ENCODE measurements around the gene GYPC.
"Not testable (repeated sequence)": the region's sequence is repeated elsewhere in the genome, so short reads cannot be mapped to it uniquely, and the experiment has no call there.

Gene GYPC

DNA sequence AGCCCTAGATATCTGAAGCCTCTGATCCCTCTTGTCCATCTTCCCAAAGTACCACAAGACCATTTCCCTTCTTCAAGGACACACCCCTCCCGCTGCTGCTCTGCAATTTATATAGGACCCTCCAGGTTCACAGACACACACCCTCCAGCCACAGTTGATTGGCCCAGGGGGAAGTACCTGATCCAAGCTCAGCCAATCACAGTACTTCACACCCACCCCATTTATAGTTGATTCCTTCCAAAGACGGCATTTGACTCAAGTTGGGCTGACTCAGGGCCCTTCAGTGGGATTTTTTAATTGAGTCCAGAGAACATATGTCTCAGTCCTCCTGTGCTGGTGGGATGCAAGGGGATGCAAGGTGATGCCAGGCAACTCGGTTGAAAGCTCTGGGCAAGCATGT lies 59.2 kb downstream of the GYPC start:
- in situ Hi-C loops (cut with HindIII; ENCODE audit: low pct_ligation_motif_present, low sequenced_read_pairs) = no loop called here
- no peak overlapping the region for H3K27ac ChIP-seq

DNA sequence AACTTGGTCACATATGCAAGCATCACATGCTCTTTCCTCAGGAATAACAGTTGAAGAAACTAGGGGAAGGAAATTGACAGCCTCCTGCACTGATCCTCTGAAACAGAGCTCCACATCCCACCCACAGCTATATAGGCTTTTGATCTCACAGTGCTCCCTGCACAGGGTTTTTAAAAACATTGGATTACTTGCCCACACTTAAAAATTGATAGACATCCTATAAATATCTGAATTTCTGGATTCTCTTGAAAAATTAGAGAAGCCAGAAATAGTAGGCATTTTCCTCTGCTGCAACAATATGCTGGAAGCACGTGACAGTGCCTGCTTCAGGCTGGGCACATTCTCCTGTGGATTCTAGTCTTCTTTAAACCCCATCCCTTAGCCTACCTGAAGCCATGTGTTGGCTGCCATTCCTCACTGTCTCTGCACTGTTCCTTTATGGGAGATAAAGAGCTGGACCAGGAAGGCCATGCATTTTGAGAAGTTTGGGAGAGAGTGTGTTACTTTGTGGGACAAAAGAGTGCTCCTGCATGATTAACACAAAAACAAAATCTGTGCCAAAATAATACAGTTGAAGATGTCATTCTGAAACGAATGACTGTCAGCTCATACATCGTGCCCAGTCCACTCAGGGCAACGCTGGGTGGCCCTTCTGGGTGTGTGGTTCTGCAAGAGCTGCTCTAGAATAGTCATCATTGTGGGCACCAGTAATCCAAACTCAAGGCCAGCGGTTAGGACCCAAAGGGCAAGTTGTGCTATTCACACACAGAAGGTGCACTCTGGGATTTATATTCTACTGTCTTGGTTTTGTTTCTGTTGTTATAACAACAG lies 59.8 kb downstream of the GYPC start:
- H3K36me3 ChIP-seq (replicated peaks) = no peaks in the 10 kb centered on the region
- TF ChIP-seq, protein P1, sequence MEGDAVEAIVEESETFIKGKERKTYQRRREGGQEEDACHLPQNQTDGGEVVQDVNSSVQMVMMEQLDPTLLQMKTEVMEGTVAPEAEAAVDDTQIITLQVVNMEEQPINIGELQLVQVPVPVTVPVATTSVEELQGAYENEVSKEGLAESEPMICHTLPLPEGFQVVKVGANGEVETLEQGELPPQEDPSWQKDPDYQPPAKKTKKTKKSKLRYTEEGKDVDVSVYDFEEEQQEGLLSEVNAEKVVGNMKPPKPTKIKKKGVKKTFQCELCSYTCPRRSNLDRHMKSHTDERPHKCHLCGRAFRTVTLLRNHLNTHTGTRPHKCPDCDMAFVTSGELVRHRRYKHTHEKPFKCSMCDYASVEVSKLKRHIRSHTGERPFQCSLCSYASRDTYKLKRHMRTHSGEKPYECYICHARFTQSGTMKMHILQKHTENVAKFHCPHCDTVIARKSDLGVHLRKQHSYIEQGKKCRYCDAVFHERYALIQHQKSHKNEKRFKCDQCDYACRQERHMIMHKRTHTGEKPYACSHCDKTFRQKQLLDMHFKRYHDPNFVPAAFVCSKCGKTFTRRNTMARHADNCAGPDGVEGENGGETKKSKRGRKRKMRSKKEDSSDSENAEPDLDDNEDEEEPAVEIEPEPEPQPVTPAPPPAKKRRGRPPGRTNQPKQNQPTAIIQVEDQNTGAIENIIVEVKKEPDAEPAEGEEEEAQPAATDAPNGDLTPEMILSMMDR (IDR thresholded peaks at IDR 0.05; ENCODE audit: low read depth, low read length, missing control alignments) = no peak
- in situ Hi-C loops (cut with HindIII; ENCODE audit: low pct_ligation_motif_present, low sequenced_read_pairs) = no loop called here
- H3K27me3 ChIP-seq (replicated peaks) = no peaks in the 10 kb centered on the region
- no peak for DNase-seq
- no peak overlapping the region for H3K4me3 ChIP-seq (ENCODE audit: low read depth, low read length)
- no peak overlapping the region for H3K27ac ChIP-seq

More for the DNA sequence above, 59.2 kb downstream of the GYPC start:
- Histone ChIP-seq H3K4me3 (ENCODE audit: low read depth, low read length) (no peak overlapping the region), H3K27me3 (replicated peaks) (no peaks in the 10 kb centered on the region), H3K36me3 (replicated peaks) (no peaks in the 10 kb centered on the region)
- TF ChIP-seq, protein P1 (IDR thresholded peaks at IDR 0.05; ENCODE audit: low read depth, low read length, missing control alignments) = no peak
- DNase-seq = no peak

DNA sequence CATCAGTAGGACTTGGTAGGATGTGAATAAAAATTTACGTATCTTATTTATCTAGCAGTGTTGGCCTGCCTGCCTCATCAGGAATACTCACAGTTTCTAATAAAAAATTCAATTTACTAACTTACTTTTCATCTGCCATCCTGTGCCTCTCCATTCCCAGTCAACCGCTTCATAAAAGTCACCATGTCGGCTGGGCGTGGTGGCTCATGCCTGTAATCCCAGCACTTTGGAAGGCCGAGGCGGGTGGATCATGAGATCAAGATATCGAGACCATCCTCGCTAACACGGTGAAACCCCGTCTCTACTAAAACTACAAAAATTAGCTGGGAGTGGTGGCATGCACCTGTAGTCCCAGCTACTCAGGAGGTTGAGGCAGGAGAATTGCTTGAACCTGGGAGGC lies 61.3 kb downstream of the GYPC start:
- H3K4me3 ChIP-seq (ENCODE audit: low read depth, low read length); H3K36me3 ChIP-seq (replicated peaks); DNase-seq; H3K27me3 ChIP-seq (replicated peaks); H3K27ac ChIP-seq; in situ Hi-C loops (cut with HindIII; ENCODE audit: low pct_ligation_motif_present, low sequenced_read_pairs): not testable (repeated sequence)

DNA sequence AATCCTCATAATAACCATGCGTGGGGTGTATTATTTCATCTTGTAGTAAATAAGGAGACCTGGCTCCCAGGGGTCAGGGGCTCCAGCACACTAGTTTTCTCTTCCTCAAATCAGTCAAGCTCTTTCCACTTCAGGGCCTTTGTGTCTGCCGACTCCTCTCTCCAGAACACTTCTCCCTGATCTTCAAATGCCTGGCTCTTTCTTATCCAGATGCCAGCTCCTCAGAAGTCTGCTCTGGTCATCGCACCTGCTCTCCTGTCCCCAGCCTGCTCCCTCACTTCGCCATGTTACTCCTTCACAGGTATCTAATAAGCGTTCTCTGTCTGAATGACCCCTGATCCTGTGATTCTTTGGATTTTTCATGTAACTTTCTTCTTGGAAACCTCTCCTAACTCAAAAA lies 62.0 kb downstream of the GYPC start:
- H3K27ac ChIP-seq = no peak overlapping the region
- TF ChIP-seq, protein P1 (IDR thresholded peaks at IDR 0.05; ENCODE audit: low read depth, low read length, missing control alignments) = no peak
- no peaks in the 10 kb centered on the region for H3K27me3 ChIP-seq (replicated peaks)
- no peak overlapping the region for H3K4me3 ChIP-seq (ENCODE audit: low read depth, low read length)
- no peaks in the 10 kb centered on the region for H3K36me3 ChIP-seq (replicated peaks)
- DNase-seq = no peak
- in situ Hi-C loops (cut with HindIII; ENCODE audit: low pct_ligation_motif_present, low sequenced_read_pairs) = no loop called here

DNA sequence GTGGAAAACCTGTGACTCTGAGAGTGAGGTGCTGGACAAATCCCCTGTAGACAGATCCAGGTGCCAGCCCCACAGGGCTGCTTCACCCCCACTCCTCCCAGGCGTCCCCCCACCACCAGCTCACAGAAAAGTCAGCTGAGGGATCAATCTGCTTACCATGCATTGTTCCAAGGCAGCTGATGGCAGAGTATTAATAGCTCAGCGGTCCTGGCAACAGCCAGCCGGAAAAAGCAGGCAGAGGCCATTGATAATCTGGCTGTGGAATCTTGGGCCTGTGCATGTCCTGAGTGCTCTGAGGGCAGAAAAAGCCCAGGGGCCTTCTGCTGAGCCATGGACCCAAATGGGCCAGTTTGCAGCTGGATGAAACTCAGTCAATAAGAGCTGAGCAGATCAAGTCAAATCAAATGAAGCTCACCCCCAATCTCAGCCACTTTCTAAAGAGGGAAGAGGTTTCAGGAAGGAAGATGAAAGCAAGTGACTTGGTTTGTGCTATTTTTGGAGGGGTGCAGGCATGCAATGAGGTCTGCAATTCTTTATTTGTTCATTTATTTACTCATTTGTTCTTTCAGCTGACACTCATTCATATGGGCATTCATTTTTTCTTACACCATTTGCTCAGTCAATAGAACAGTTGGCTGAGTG lies 63.4 kb downstream of the GYPC start:
- in situ Hi-C loops (cut with HindIII; ENCODE audit: low pct_ligation_motif_present, low sequenced_read_pairs) = no loop called here
- no peak for DNase-seq

DNA sequence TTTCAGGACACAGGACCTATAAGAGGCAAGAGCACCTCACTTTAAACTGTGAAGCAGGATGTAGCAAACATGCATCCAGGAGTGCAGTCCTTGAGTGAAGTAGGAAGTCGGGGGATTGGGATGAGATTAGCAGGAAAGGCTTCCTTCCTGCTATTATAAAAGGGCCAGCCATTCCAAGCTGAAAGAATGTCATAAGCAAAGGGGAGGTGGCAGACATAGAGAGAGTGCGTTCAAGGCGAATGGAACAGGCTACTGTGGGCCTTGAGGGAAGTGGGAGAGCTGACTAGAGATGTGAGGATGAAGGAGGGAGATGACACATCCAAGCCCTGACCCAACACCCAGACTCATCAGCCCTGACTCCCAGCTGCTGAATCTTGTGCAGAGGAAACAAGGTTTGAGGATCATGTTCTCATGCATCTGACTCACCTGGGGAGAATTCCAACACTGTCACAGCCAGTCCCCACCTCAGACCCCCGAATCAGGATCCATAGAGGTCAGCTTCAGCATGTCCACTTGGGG lies 63.9 kb downstream of the GYPC start:
- no peaks in the 10 kb centered on the region for H3K27me3 ChIP-seq (replicated peaks)
- no peak overlapping the region for H3K4me3 ChIP-seq (ENCODE audit: low read depth, low read length)
- H3K27ac ChIP-seq = no peak overlapping the region
- no peaks in the 10 kb centered on the region for H3K36me3 ChIP-seq (replicated peaks)
- DNase-seq = peak; percentile 10
- TF ChIP-seq, protein P1 (IDR thresholded peaks at IDR 0.05; ENCODE audit: low read depth, low read length, missing control alignments) = no peak
- in situ Hi-C loops (cut with HindIII; ENCODE audit: low pct_ligation_motif_present, low sequenced_read_pairs) = no loop called here

More for the DNA sequence above, 63.4 kb downstream of the GYPC start:
- Histone ChIP-seq H3K27me3 (replicated peaks) (no peaks in the 10 kb centered on the region), H3K27ac (no peak overlapping the region), H3K36me3 (replicated peaks) (no peaks in the 10 kb centered on the region), H3K4me3 (ENCODE audit: low read depth, low read length) (no peak overlapping the region)
- TF ChIP-seq, protein P1 (IDR thresholded peaks at IDR 0.05; ENCODE audit: low read depth, low read length, missing control alignments) = no peak

Measured in brain microvascular endothelial cell (primary cell).